Breast epithelium (tissue), 4 donors: ENCODE measurements around the gene DYRK1B. TPM values are rescaled to one million over a fixed set of nuclear protein-coding genes. Genes with fewer than 3 reads are reported as not detected.

Experiments
- DNase-seq, 2 donors: peaks; one replicate each; pipeline ENCODE4 v3.0.0-alpha.2; 2019; ENCODE audit warnings: low spot score in 2 of 2
- H3K27ac ChIP-seq, 2 donors: fragments of 200-600 bp; sonication (generic) in 1 of 2; one replicate each; pipeline ENCODE4 v1.5.1; 2016 to 2019; ENCODE audit warnings: mild to moderate bottlenecking in 1 of 2
- H3K27me3 ChIP-seq, 2 donors: fragments of 200-600 bp; sonication (generic) in 1 of 2; one replicate each; pipeline versions ENCODE4 v1.5.1 to v1.6.0; 2017 to 2019; ENCODE audit warnings: control low read depth in 1 of 2, mild to moderate bottlenecking in 1 of 2
- H3K36me3 ChIP-seq: fragments of 200-600 bp; one replicate; pipeline ENCODE4 v1.5.1; 2019
- H3K4me1 ChIP-seq, 2 donors: fragments of 200-600 bp; sonication (generic); one replicate each; pipeline ENCODE4 v1.5.1; 2016 to 2019; ENCODE audit warnings: control low read depth in 1 of 2
- H3K4me3 ChIP-seq, 3 donors: fragments of 200-600 bp; sonication (generic); 1 replicate in 2 of 3; 2 replicates in 1 of 3; pipeline ENCODE4 v1.5.1; 2016 to 2019; ENCODE audit warnings: mild to moderate bottlenecking in 3 of 3, moderate library complexity in 2 of 3
- H3K9me3 ChIP-seq, 2 donors: fragments of 200-600 bp; sonication (generic) in 1 of 2; one replicate each; pipeline ENCODE4 v1.5.1; 2016 to 2019; ENCODE audit warnings: control low read depth in 1 of 2
- CTCF ChIP-seq, 3 donors: fragments of 450-650 bp; IDR thresholded peaks; one replicate each; pipeline ENCODE4 v1.5.1; 2016 to 2017; ENCODE audit warnings: antibody characterized with exemption in 3 of 3, mild to moderate bottlenecking in 3 of 3, moderate library complexity in 3 of 3
- POLR2A ChIP-seq: fragments of 450-650 bp; IDR thresholded peaks from one replicate; pipeline ENCODE4 v1.6.1; 2016; ENCODE audit warnings: antibody characterized with exemption, mild to moderate bottlenecking, moderate library complexity
- POLR2AphosphoS5 ChIP-seq, 3 donors: sonication (generic); formaldehyde crosslinking; IDR thresholded peaks; one replicate each; pipeline ENCODE4 v1.6.1; 2017; ENCODE audit warnings: antibody characterized with exemption in 3 of 3
- intact Hi-C: fragments of 100-400 bp; cut with DNase I; formaldehyde crosslinking; loops from one replicate; pipeline ENCODE4 v1.15.1; 2023; ENCODE audit warnings: low total_unique reads
- total RNA-seq, 3 donors: library from RNA; depleted of rRNA; stranded (reverse); fragments of >200 nt; gene quantifications; one replicate each; pipeline ENCODE4 v1.1.0, GENCODE V29; 2016

The DYRK1B gene
- total RNA-seq, 3 donors from 2014 or later, result 6.2 to 12.1 (median 7.0) TPM

- intact Hi-C loops, result no loop called here
- DNase-seq, result no peak
Observed at GRCh38 chr19:39842693-39843435, 8.9 kb upstream of the DYRK1B start.

GRCh38 chr19:39841041-39841440 is 7.1 kb upstream of the DYRK1B start:
- peaks cover 7 to 12% of the 10 kb centered on the region in 2 donors for H3K4me1 ChIP-seq
- no peaks in the 10 kb centered on the region for H3K9me3 ChIP-seq
- H3K27ac ChIP-seq, result peak overlapping the region in 1 of 2 donors; percentile 20
- TF ChIP-seq CTCF (IDR thresholded peaks at IDR 0.05) (no peak), POLR2AphosphoS5 (IDR thresholded peaks at IDR 0.05) (no peak), POLR2A (no peak)
- no peaks in the 10 kb centered on the region for H3K36me3 ChIP-seq
- H3K27me3 ChIP-seq, result no peaks in the 10 kb centered on the region
- H3K4me3 ChIP-seq, result no peak overlapping the region
- intact Hi-C loops, result no loop called here
- no peak for DNase-seq

More at GRCh38 chr19:39842693-39843435, 8.9 kb upstream of the DYRK1B start:
- Histone ChIP-seq H3K4me3 (peak overlapping the region in 1 of 3 donors; percentile 47), H3K9me3 (no peaks in the 10 kb centered on the region), H3K27me3 (no peaks in the 10 kb centered on the region), H3K27ac (no peak overlapping the region), H3K4me1 (peaks cover 7 to 12% of the 10 kb centered on the region in 2 donors), H3K36me3 (no peaks in the 10 kb centered on the region)
- TF ChIP-seq CTCF (IDR thresholded peaks at IDR 0.05) (no peak), POLR2A (no peak)

GRCh38 chr19:39840492-39840891 is 6.5 kb upstream of the DYRK1B start:
- H3K9me3 ChIP-seq, result no peaks in the 10 kb centered on the region
- TF ChIP-seq POLR2A (no peak), CTCF (IDR thresholded peaks at IDR 0.05) (no peak), POLR2AphosphoS5 (IDR thresholded peaks at IDR 0.05) (no peak)
- H3K4me1 ChIP-seq, result peaks cover 7 to 12% of the 10 kb centered on the region in 2 donors
- H3K4me3 ChIP-seq, result no peak overlapping the region
- H3K36me3 ChIP-seq, result no peaks in the 10 kb centered on the region
- H3K27me3 ChIP-seq, result no peaks in the 10 kb centered on the region
- intact Hi-C loops, result no loop called here
- no peak for DNase-seq
- no peak overlapping the region for H3K27ac ChIP-seq

- intact Hi-C loops, result no loop called here
- H3K36me3 ChIP-seq, result no peaks in the 10 kb centered on the region
- no peak overlapping the region for H3K4me3 ChIP-seq
Observed at GRCh38 chr19:39839678-39840327, 5.8 kb upstream of the DYRK1B start.

More at GRCh38 chr19:39839678-39840327, 5.8 kb upstream of the DYRK1B start:
- TF ChIP-seq CTCF (IDR thresholded peaks at IDR 0.05) (no peak), POLR2AphosphoS5 (IDR thresholded peaks at IDR 0.05) (no peak), POLR2A (no peak)
- H3K27ac ChIP-seq, result no peak overlapping the region
- no peaks in the 10 kb centered on the region for H3K9me3 ChIP-seq
- DNase-seq, result no peak
- H3K4me1 ChIP-seq, result peaks cover 5% of the 10 kb centered on the region in 2 donors
- H3K27me3 ChIP-seq, result no peaks in the 10 kb centered on the region
